Limb (tissue), 2 donors: ENCODE results near the gene PLCB1.
"Not testable (repeated sequence)": the region's sequence is repeated elsewhere in the genome, so short reads cannot be mapped to it uniquely, and the experiment has no call there.

Experiments used
- DNase-seq, 2 donors: peaks; one replicate each; pipeline ENCODE4 v3.0.0-alpha.2; 2016; ENCODE audit errors: extremely low spot score in 2 of 2

PLCB1 gene

GRCh38 chr20:8436938-8437337 lies 304.9 kb downstream of the PLCB1 start:
- DNase-seq: not testable (repeated sequence)

GRCh38 chr20:8438748-8439147 lies 306.7 kb downstream of the PLCB1 start:
- no peak for DNase-seq

GRCh38 chr20:8443464-8444072 lies 311.5 kb downstream of the PLCB1 start:
- DNase-seq: no peak

GRCh38 chr20:8447262-8448120 lies 315.4 kb downstream of the PLCB1 start:
- DNase-seq: no peak

- no peak for DNase-seq
Measured at GRCh38 chr20:8449123-8449522, 317.1 kb downstream of the PLCB1 start.

- no peak for DNase-seq
Measured at GRCh38 chr20:8454137-8454712, 322.2 kb downstream of the PLCB1 start.

GRCh38 chr20:8456765-8457164 lies 324.7 kb downstream of the PLCB1 start:
- DNase-seq: no peak

- no peak for DNase-seq
Measured at GRCh38 chr20:8457978-8458377, 325.9 kb downstream of the PLCB1 start.

- DNase-seq: no peak
Measured at GRCh38 chr20:8461186-8461585, 329.1 kb downstream of the PLCB1 start.

- no peak for DNase-seq
Measured at GRCh38 chr20:8464368-8464767, 332.3 kb downstream of the PLCB1 start.

GRCh38 chr20:8466781-8467180 lies 334.7 kb downstream of the PLCB1 start:
- not testable (repeated sequence) for DNase-seq

GRCh38 chr20:8470156-8470555 lies 338.1 kb downstream of the PLCB1 start:
- no peak for DNase-seq

GRCh38 chr20:8471465-8471864 lies 339.4 kb downstream of the PLCB1 start:
- DNase-seq: no peak

- DNase-seq: no peak
Measured at GRCh38 chr20:8473459-8473858, 341.4 kb downstream of the PLCB1 start.

GRCh38 chr20:8474027-8474668 lies 342.1 kb downstream of the PLCB1 start:
- no peak for DNase-seq

- DNase-seq: no peak
Measured at GRCh38 chr20:8476021-8476420, 344.0 kb downstream of the PLCB1 start.

- no peak for DNase-seq
Measured at GRCh38 chr20:8480597-8480996, 348.5 kb downstream of the PLCB1 start.

GRCh38 chr20:8487696-8488095 lies 355.6 kb downstream of the PLCB1 start:
- no peak for DNase-seq

GRCh38 chr20:8489094-8489883 lies 357.2 kb downstream of the PLCB1 start:
- DNase-seq: no peak

- no peak for DNase-seq
Measured at GRCh38 chr20:8490076-8490830, 358.2 kb downstream of the PLCB1 start.

- no peak for DNase-seq
Measured at GRCh38 chr20:8492173-8492572, 360.1 kb downstream of the PLCB1 start.
